ENCODE measurements around the gene SPTLC3.

DNA sequence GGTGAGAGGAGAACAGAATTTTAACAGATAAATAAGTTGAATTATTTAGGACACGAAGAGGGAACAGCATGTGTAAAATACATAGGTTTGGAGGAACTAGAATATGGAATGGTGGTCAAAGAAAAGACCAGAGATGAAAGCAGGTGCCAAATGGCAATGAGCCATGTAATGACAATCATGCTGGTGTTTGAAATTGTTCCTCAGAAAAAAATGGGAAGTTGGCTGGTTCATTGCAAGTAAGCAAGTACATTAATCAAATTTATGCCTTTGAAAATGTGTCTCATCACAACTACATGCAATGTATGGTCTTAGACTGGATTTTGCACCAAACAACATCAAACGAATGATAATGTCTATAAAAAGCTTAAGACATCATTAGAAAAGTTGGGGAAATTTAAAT, 83.3 kb downstream of the SPTLC3 start:
- TF ChIP-seq CTCF (IDR thresholded peaks at IDR 0.05) = no peak
- TF ChIP-seq POLR2A (IDR thresholded peaks at IDR 0.05) = no peak
